Measurements from ENCODE around the gene PPM1N.

GRCh38 chr19:45547211-45547770 is 49.0 kb downstream of the PPM1N start:
- TF ChIP-seq GATA3 (IDR thresholded peaks at IDR 0.05; ENCODE audit: low read depth, low read length) = no peak
- no peak for TF ChIP-seq GATA2 (IDR thresholded peaks at IDR 0.05; ENCODE audit: low read depth, low read length)

All from SH-SY5Y (cell line).